ENCODE data around the gene TUBB6.

DNA sequence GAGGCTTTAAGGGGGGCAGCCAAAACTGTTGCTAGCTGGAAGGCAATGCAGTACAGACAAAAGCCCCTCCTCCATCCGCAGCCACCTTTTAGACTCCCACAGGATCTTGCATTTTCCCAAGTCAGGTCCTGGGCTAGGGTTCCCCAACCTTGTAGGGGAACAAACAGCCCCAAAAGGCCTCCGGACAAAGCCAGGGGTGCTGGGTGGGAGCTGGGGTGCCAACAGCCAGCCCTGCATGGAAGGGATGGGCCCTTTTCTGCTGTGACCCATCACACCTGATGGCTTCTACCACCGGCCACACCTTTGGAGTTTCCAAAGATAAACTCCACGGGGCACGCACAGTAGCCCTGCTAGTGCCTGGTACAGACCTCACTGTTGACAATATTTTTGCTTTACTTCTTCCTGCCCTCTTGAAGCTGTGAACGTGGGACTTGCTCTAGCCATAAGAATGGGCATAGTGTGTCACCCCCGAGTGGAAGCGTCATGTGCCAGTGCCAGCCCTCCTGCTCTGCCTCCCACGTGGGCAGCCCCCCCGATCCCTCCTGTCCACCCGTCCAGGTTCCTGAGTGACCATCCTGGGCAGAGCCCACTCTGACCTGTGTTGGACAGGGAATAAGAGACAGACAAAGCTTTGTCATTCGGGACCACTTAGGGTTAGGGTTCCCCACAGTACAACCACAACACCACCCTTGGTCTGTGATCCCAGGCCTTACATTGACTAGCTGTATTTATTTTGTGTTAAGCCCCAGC is 18.8 kb downstream of the TUBB6 start:
- TF ChIP-seq CTCF (IDR thresholded peaks at IDR 0.05) (no peak), POLR2A (IDR thresholded peaks at IDR 0.05) (no peak)
